ENCODE data around the gene SYT7.

SYT7 gene

DNA sequence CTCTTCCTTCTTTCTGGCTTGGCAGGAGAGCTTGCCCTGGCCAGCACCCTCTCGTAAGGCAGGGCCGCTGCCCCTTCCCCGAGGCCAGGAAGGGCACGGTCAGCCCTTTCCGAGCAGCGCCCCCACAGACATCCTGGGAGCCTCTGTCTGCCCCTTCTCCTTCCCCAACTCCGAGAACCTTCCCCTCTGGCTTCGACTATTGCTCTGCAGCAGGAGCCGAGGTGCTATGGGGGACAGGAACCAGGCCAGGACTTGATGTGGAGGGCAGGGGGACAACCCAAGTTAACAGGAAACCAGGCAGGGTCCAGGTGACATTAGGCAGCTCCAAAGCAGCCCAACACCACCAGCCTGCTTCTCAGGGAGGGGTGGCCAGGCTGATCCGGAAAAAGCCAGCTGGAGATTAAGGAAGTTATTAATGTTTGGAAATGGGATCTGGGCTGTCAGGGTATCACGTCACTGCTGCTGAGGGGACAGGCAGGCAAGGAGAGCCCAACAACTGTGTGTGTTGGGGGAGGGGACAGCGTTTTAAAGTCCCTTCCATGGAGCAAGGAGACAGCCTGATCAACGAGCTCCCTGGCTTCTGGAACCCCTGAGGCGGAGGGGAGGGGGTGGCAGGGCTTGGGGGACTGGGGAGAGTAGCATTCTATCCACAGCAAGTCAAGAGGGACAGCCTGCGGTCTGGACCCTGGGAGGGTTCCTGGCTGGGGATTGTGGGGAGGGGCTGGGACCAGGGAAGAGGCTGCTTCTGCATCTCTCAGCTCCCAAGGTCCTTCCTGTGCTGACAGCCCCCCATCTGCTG is 27.3 kb downstream of the SYT7 start:
- DNase-seq (ENCODE audit: low spot score): no peak

GRCh38 chr11:61552108-61552635 is 28.7 kb downstream of the SYT7 start:
- DNase-seq (ENCODE audit: low spot score): no peak

DNA sequence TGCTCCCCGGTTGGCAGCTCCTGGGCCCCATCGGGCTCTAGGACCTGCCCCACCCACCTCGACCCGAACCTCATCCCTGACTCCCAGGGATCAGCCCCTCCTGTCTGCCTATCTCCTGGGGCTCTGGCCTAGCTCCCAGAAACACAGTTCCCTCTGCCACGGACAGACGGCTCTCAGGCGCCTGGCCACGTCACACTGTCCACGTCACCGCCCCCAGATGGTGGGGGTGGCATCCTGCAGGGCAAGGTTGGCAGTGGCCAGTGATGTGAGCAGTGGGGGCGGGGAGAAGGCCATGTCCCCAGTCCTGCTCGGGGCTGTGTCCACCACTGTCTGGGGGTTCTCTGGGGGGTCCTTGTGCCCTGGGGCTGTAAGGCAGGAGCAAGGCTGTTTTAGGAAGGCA is 29.2 kb downstream of the SYT7 start:
- no peak for DNase-seq (ENCODE audit: low spot score)

DNA sequence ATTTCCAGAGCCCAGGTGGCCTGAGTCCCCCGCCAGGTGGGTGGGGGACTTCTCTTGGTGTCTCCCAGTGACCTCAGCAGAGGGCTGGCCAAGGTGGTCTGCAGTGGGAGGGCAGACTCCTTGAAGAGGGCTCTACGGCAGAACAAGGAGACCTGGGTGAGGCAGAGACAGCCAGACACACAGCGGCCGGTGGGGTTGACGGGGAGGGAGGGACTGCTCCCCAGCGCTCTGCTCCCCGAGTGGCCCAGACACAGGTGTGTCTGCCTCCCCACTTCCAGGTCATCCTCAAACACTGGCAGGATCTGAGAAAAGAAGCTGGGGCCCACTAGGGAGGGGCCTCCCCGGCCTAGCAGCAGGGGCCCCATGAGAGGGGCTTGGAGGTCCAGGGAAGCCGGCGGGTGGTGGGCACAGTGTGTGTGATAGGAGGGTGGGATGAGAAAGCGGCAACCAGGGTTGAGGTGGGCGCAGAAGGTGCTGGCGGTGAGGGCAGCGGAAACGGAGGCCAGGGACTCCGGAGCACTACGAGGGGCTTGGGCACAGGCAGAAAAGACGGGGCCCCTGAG is 30.1 kb downstream of the SYT7 start:
- DNase-seq (ENCODE audit: low spot score): no peak

DNA sequence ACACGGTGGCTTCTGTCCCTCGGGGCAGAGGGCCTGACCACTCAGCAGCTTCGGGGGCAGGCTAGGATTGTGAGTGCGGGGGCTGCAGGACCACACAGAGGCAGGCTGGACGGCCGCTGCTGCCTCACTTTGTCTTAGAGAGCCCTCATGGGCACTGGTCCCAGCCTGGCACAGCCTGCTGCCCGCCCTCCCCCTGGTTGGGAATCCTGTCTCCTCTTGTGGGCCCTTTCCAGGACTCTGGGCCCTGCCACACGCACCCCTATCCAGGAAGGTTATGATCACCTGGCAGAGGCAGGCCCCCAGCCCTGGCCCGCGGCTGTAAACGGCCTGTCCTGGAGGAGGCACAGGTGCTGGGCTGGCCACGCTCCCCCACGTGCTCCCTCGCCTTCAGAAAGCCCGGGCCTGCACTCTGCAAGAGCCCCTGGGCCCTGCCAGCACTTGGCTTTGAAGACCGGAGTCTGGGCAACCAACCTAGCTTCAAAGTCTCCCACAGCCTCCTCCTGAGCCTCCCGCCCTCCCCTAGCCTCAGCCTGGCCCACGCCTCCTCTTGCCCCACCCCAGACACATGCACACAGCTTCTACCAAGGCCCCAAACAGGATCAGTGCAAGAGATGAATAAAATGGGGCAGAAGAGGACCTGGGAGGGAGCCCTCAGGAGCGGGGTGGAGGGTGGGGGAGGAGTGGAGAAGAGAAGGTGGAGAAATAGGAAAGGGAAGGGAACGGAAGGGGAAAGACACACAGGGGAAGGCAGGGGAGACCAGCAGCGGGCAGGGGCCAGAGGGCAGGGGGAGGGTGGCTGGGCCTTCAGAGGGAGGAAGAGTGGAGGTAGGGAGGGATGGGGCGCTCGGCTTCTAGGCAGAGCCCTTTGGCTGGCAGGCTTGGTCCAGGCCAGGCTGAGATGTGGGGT is 31.0 kb downstream of the SYT7 start:
- no peak for DNase-seq (ENCODE audit: low spot score)

- no peak for DNase-seq (ENCODE audit: low spot score)
These were observed 31.7 kb downstream of the SYT7 start for GRCh38 chr11:61549177-61549576.

DNA sequence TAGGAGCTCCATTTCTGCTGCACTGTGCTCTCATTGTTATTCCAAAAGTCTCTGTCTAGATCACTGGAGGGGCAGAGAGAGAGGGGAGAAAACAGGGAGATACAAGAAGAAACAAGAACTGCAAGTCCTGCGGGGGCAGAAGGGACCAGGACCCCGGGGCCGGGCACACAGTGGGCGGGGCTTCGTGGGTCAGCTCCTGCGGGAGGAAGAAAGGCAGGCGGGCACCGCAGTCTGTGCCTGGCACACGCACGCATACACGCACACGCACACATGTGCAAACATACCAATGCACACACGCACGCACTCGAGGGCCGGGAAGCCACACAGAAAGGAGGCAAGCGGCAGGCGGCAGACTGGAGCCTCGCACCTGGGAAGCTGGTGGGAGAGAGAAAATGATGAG is 33.6 kb downstream of the SYT7 start:
- no peak for DNase-seq (ENCODE audit: low spot score)

- no peak for DNase-seq (ENCODE audit: low spot score)
These were observed 34.2 kb downstream of the SYT7 start for GRCh38 chr11:61546663-61547062.

GRCh38 chr11:61545921-61546320 is 35.0 kb downstream of the SYT7 start:
- DNase-seq (ENCODE audit: low spot score): no peak

DNA sequence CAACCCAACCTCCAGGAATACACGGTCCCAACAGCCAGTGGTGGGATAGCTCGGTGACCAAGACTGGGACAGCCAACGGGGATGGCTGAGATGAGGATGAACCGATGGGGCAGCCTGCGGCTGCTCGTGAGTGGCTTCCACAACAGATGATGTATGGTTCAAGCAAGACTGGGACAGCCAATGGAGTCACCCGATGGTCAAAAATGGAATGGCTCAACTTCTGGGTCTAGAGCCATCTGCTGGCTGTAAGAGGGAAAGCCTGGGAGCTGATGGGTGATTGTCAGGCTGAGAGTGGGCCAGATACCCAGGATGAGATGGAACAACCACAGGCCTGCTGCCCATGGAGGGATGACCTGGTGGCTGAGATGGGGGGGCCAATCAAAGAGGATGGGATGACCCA is 35.5 kb downstream of the SYT7 start:
- peak; percentile 68 for DNase-seq (ENCODE audit: low spot score)

DNA sequence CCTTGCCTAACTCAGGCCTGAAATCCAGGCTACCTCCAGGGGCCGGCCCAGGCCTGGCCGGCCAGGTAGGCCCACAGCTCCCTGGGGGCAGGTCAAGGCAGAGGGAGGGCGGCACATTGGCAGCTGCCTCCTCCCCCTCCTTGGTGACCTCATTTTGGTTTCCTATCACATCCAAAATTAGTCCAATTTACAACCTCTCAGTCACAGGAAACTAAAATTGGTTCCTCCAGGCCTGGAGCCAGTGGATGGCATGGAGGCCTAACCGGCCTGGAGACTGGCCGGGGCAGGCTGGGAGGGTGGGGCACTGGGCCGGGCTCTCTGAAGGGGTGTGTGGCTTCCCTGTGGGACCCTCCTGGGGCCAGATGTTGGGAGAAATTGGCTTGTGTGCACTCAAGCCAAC is 36.4 kb downstream of the SYT7 start:
- DNase-seq (ENCODE audit: low spot score): no peak

GRCh38 chr11:61543606-61544306 is 37.1 kb downstream of the SYT7 start:
- no peak for DNase-seq (ENCODE audit: low spot score)

- DNase-seq (ENCODE audit: low spot score): no peak
These were observed 38.2 kb downstream of the SYT7 start for GRCh38 chr11:61542705-61543104.

DNA sequence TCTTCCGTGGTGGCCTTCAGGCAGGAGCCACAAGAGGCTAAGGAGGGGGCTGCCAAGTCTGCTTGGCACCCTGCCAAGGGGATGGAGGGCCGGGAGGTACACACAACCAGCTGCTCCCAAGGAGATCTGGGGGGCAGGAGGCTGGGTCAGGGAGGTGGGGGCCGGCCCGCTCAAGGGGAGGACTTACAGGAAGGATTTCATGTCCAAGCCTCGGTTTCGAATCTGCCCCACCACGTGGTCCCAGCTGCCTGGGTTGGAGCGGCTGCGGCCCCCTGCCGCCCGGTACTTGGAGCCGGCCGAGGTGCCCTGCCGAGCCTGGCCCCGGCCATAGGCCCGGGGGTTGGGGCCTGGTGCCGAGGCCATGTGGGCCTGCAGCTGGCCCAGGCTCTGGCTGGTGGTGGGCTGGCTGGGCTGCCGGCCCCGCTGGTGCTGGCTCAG is 38.8 kb downstream of the SYT7 start:
- DNase-seq (ENCODE audit: low spot score): no peak

- no peak for DNase-seq (ENCODE audit: low spot score)
These were observed 39.3 kb downstream of the SYT7 start for GRCh38 chr11:61541598-61541997.

GRCh38 chr11:61540528-61540927 is 40.3 kb downstream of the SYT7 start:
- DNase-seq (ENCODE audit: low spot score): no peak

DNA sequence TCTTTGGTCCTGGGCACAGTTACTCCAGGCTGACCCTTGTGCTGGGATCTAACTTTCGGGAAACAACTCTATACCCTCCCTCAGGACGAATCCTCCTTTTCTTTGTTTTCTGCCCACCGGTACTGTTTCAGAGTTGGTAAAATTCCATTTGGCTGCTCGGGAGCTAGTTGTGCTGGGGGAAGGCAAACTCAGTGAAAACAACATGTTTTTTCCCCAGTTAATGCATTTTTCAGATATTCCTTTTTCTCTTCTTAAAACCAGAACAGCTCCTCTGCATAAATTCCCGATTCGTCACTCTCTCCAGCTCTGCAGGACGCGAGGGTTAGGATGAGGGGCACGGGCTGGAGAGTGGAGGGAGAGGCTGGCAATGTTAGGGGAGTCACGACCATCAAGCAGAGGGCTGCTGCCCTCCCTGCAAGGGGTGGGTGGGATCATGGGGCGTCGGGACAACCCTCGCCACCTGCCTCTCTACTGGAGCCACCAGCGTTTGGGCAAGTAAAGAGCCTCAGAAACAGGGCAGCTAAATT is 41.0 kb downstream of the SYT7 start:
- no peak for DNase-seq (ENCODE audit: low spot score)

DNA sequence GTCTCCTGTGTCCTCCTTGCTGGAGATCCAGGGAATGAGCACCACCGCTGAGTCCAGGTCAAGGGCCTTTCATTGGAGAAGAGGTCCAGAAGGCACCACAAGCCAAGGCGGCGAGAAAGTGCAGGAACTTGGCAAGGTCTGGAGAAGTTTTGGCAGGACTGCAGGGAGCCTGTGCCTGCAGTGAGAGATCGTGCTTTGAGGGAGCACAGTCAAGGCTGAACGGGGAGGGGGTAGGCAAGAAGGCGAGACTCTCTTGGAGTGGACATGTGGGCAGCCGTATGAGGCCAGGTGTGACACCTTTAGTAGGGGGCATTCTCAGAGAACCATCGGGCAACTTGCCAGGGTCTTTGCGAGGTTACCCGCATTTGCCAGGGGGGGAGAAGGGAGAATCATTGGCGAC is 41.9 kb downstream of the SYT7 start:
- no peak for DNase-seq (ENCODE audit: low spot score)

DNA sequence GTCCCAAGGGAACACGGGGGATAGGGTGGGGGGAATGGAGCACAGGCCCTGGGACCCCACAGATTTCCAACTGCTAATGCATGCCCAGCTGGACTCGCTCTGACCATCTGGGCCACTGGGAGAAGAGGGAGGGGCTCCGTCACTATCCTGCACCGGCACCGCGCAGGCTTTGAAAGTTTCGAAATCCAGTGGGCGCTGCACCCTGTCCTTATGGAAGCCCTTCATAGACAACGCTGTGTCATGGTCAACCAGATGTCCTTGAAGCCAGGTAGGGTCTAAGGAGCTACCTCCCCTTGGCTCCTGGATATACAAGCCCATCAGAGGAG is 42.3 kb downstream of the SYT7 start:
- DNase-seq (ENCODE audit: low spot score): no peak

- DNase-seq (ENCODE audit: low spot score): no peak
These were observed 43.5 kb downstream of the SYT7 start for GRCh38 chr11:61537326-61537725.

- DNase-seq (ENCODE audit: low spot score): no peak
These were observed 44.1 kb downstream of the SYT7 start for GRCh38 chr11:61536676-61537270.
